ENCODE data around the gene FADS2. TPM values are rescaled to one million over a fixed set of nuclear protein-coding genes. Genes with fewer than 3 reads are reported as not detected.

Gene FADS2
- total RNA-seq, 4 donors from 2014 or later = 13.5 to 117 (median 84.9) TPM

GRCh38 chr11:61907871-61908729 is 80.0 kb downstream of the FADS2 start:
- H3K4me3 ChIP-seq = no peak overlapping the region
- peak overlapping the region; percentile 66 to 70 for H3K27ac ChIP-seq
- intact Hi-C loops (cut with DNase I; ENCODE audit: low total_unique reads) = no loop called here
- no peaks in the 10 kb centered on the region for H3K9me3 ChIP-seq
- H3K4me1 ChIP-seq = peaks cover 0 to 10% of the 10 kb centered on the region in 2 donors
- H3K36me3 ChIP-seq = no peaks in the 10 kb centered on the region
- TF ChIP-seq, protein P1, sequence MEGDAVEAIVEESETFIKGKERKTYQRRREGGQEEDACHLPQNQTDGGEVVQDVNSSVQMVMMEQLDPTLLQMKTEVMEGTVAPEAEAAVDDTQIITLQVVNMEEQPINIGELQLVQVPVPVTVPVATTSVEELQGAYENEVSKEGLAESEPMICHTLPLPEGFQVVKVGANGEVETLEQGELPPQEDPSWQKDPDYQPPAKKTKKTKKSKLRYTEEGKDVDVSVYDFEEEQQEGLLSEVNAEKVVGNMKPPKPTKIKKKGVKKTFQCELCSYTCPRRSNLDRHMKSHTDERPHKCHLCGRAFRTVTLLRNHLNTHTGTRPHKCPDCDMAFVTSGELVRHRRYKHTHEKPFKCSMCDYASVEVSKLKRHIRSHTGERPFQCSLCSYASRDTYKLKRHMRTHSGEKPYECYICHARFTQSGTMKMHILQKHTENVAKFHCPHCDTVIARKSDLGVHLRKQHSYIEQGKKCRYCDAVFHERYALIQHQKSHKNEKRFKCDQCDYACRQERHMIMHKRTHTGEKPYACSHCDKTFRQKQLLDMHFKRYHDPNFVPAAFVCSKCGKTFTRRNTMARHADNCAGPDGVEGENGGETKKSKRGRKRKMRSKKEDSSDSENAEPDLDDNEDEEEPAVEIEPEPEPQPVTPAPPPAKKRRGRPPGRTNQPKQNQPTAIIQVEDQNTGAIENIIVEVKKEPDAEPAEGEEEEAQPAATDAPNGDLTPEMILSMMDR (IDR thresholded peaks at IDR 0.05) = no peak
- TF ChIP-seq POLR2A (IDR thresholded peaks at IDR 0.05) = no peak
- no peaks in the 10 kb centered on the region for H3K27me3 ChIP-seq
- no peak for DNase-seq

GRCh38 chr11:61908730-61909316 is 80.7 kb downstream of the FADS2 start:
- Histone ChIP-seq H3K9me3 (no peaks in the 10 kb centered on the region), H3K27ac (peak overlapping the region; percentile 66 to 70), H3K4me1 (peaks cover 0 to 10% of the 10 kb centered on the region in 2 donors), H3K27me3 (no peaks in the 10 kb centered on the region), H3K4me3 (no peak overlapping the region), H3K36me3 (no peaks in the 10 kb centered on the region)
- intact Hi-C loops (cut with DNase I; ENCODE audit: low total_unique reads) = no loop called here
- no peak for TF ChIP-seq POLR2A (IDR thresholded peaks at IDR 0.05)
- TF ChIP-seq, protein P1 (IDR thresholded peaks at IDR 0.05) = no peak
- peak in 1 of 2 donors; percentile 64 for DNase-seq

- peak; percentile 49 to 73 for DNase-seq
- H3K9me3 ChIP-seq = no peaks in the 10 kb centered on the region
- no peak overlapping the region for H3K4me3 ChIP-seq
- no peaks in the 10 kb centered on the region for H3K27me3 ChIP-seq
- TF ChIP-seq, protein P1 (IDR thresholded peaks at IDR 0.05) = no peak
- no peak for TF ChIP-seq POLR2A (IDR thresholded peaks at IDR 0.05)
- no peaks in the 10 kb centered on the region for H3K36me3 ChIP-seq
- peak overlapping the region; percentile 66 to 70 for H3K27ac ChIP-seq
- peaks cover 0 to 10% of the 10 kb centered on the region in 2 donors for H3K4me1 ChIP-seq
- intact Hi-C loops (cut with DNase I; ENCODE audit: low total_unique reads) = no loop called here
These were observed 82.4 kb downstream of the FADS2 start for GRCh38 chr11:61910187-61911127.

- TF ChIP-seq POLR2A (IDR thresholded peaks at IDR 0.05) = no peak
- TF ChIP-seq, protein P1 (IDR thresholded peaks at IDR 0.05) = no peak
- peak in 1 of 2 donors; percentile 27 for DNase-seq
- intact Hi-C loops (cut with DNase I; ENCODE audit: low total_unique reads) = no loop called here
- Histone ChIP-seq H3K27ac (peak overlapping the region; percentile 66 to 70), H3K4me1 (peaks cover 0 to 10% of the 10 kb centered on the region in 2 donors), H3K36me3 (no peaks in the 10 kb centered on the region), H3K27me3 (no peaks in the 10 kb centered on the region), H3K9me3 (no peaks in the 10 kb centered on the region), H3K4me3 (no peak overlapping the region)
These were observed 83.1 kb downstream of the FADS2 start for GRCh38 chr11:61911128-61911700.
